GM12878 (cell line): ENCODE measurements around the gene CDC27. TPM values are rescaled to one million over a fixed set of nuclear protein-coding genes. Genes with fewer than 3 reads are reported as not detected.
A peak's percentile ranks its signal among the peaks of the same experiment; 100 is the strongest.

ENCODE experiments used
- ATAC-seq: fragments of 200-7000 bp; cut with Tn5 transposase; 3 replicates; pipeline ENCODE4 v1.9.1; 2020; ENCODE audit warnings: mild to moderate bottlenecking, moderate library complexity
- BruUV-seq: library from RNA; stranded (reverse); fragments of 400-500 nt; replicated peaks from 2 replicates; lab custom pipeline; 2021; lab: Mats Ljungman, UMichigan
- CTCF ChIA-PET: fragments of 300-600 bp; sonication (Branson Sonifier 250); formaldehyde crosslinking; extraction: SDS; loops from one replicate; lab custom pipeline; 2021; ENCODE audit warnings: inconsistent platforms; lab: Yijun Ruan, JAX
- POLR2A ChIA-PET: fragments of 350-600 bp; formaldehyde crosslinking; extraction: SDS; loops from one replicate; lab custom pipeline; 2021; ENCODE audit warnings: inconsistent platforms; lab: Charles Lee
- RAD21 ChIA-PET: fragments of 300-600 bp; sonication (Branson Sonifier 250); formaldehyde crosslinking; loops from one replicate; lab custom pipeline; 2023; ENCODE audit warnings: antibody characterized with exemption; ENCODE audit not compliant: unreplicated experiment; lab: Charles Lee
- SMC1A ChIA-PET: fragments of 300-600 bp; sonication (Branson Sonifier 250); formaldehyde crosslinking; loops from one replicate; lab custom pipeline; 2023; ENCODE audit not compliant: unreplicated experiment, uncharacterized antibody; lab: Charles Lee
- DNase-seq: peaks from one replicate; pipeline ENCODE4 v3.0.0-alpha.2; 2011; ENCODE audit warnings: low read depth, low spot score
- FAIRE-seq: peaks from 3 replicates; lab custom pipeline; 2011; peaks lifted over from hg19 to GRCh38; lab: Jason Lieb, UNC
- H2AFZ ChIP-seq: 2 replicates; pipeline ENCODE4 v1.6.0; 2011; ENCODE audit warnings: low read depth, low read length, control low read depth; ENCODE audit not compliant: control insufficient read depth
- H3K27ac ChIP-seq: 2 replicates; pipeline ENCODE4 v1.5.1; 2011; ENCODE audit warnings: control low read depth; ENCODE audit not compliant: control insufficient read depth, insufficient read depth
- H3K27me3 ChIP-seq, 2 experiments: replicated peaks in 1 of 2; 2 replicates each; pipeline versions ENCODE4 v1.6.0 to v1.6.1; 2011; ENCODE audit warnings: low read length in 1 of 2; ENCODE audit not compliant: control insufficient read depth in 2 of 2, insufficient read depth in 2 of 2
- H3K36me3 ChIP-seq, 2 experiments: 2 replicates each; pipeline ENCODE4 v1.5.1; 2011; ENCODE audit warnings: low read length in 1 of 2; ENCODE audit not compliant: control insufficient read depth in 2 of 2, insufficient read depth in 2 of 2
- H3K4me1 ChIP-seq: 2 replicates; pipeline ENCODE4 v1.6.1; 2011; ENCODE audit warnings: mild to moderate bottlenecking, low read length, moderate library complexity, mixed read lengths; ENCODE audit not compliant: control insufficient read depth, insufficient read depth
- H3K4me2 ChIP-seq: 2 replicates; pipeline ENCODE4 v1.6.0; 2011; ENCODE audit warnings: control low read depth; ENCODE audit not compliant: control insufficient read depth, insufficient read depth
- H3K4me3 ChIP-seq: fragments of 200-600 bp; sonication (generic); 2 replicates; pipeline ENCODE4 v1.5.1; 2016
- H3K79me2 ChIP-seq: 2 replicates; pipeline ENCODE4 v1.6.0; 2011; ENCODE audit warnings: low read length; ENCODE audit not compliant: control insufficient read depth, insufficient read depth
- H3K9ac ChIP-seq: 2 replicates; pipeline ENCODE4 v1.8.0; 2011; ENCODE audit warnings: low read length, control low read depth, mixed read lengths; ENCODE audit not compliant: control insufficient read depth, insufficient read depth
- H3K9me3 ChIP-seq: replicated peaks from 3 replicates; pipeline ENCODE4 v1.5.1; 2011; ENCODE audit warnings: mild to moderate bottlenecking, low read length; ENCODE audit not compliant: control insufficient read depth, insufficient read depth
- H4K20me1 ChIP-seq: 2 replicates; pipeline ENCODE4 v1.6.0; 2011; ENCODE audit not compliant: control insufficient read depth, insufficient read depth
- CBX3 ChIP-seq: fragments of 200-600 bp; sonication (generic); IDR thresholded peaks from 2 replicates; pipeline ENCODE4 v1.6.1; 2016; ENCODE audit warnings: low read depth, borderline replicate concordance
- CBX5 ChIP-seq: sonication (generic); IDR thresholded peaks from 2 replicates; pipeline ENCODE4 v1.6.1; 2016; ENCODE audit warnings: low read depth, moderate library complexity, mild to moderate bottlenecking, inconsistent platforms
- CREB1 ChIP-seq: IDR thresholded peaks from 2 replicates; pipeline ENCODE4 v1.6.1; 2012; ENCODE audit warnings: low read depth, mild to moderate bottlenecking, inconsistent platforms
- ETV6 ChIP-seq, 2 experiments: fragments of 450-650 bp in 1 of 2; IDR thresholded peaks in 1 of 2; conservative IDR thresholded peaks in 1 of 2; 2 replicates each; pipeline ENCODE4 v1.6.1; 2014; ENCODE audit warnings: antibody characterized with exemption in 1 of 2, borderline replicate concordance in 1 of 2, low read depth in 1 of 2, mild to moderate bottlenecking in 1 of 2, moderate library complexity in 1 of 2
- GATAD2B ChIP-seq: fragments of 450-650 bp; conservative IDR thresholded peaks from 2 replicates; pipeline ENCODE4 v1.6.1; 2017; ENCODE audit warnings: low read depth, mild to moderate bottlenecking, moderate library complexity
- IKZF2 ChIP-seq, 2 experiments: fragments of 450-650 bp; IDR thresholded peaks; 2 replicates each; pipeline ENCODE4 v1.6.1; 2017; ENCODE audit warnings: mild to moderate bottlenecking in 2 of 2, moderate library complexity in 2 of 2
- IRF3 ChIP-seq: fragments of 450-650 bp; IDR thresholded peaks from 2 replicates; pipeline ENCODE4 v1.6.1; 2014; ENCODE audit warnings: mild to moderate bottlenecking
- NFXL1 ChIP-seq: fragments of 450-650 bp; IDR thresholded peaks from 2 replicates; pipeline ENCODE4 v1.6.1; 2017; ENCODE audit warnings: antibody characterized with exemption, mild to moderate bottlenecking, borderline replicate concordance
- PML ChIP-seq: IDR thresholded peaks from 2 replicates; pipeline ENCODE4 v1.6.1; 2012; ENCODE audit warnings: low read length, inconsistent platforms
- POLR2AphosphoS5 ChIP-seq: IDR thresholded peaks from 2 replicates; pipeline ENCODE4 v1.6.1; 2011; ENCODE audit warnings: mild to moderate bottlenecking, low read length, inconsistent platforms
- RAD51 ChIP-seq: fragments of 450-650 bp; IDR thresholded peaks from 2 replicates; pipeline ENCODE4 v1.6.1; 2016; ENCODE audit warnings: moderate library complexity, mild to moderate bottlenecking, inconsistent platforms
- SIN3A ChIP-seq: IDR thresholded peaks from 2 replicates; pipeline ENCODE4 v1.6.1; 2012; ENCODE audit warnings: low read depth, low read length, improper control_type of control experiment
- TAF1 ChIP-seq: IDR thresholded peaks from 2 replicates; pipeline ENCODE4 v1.6.1; 2011; ENCODE audit warnings: mild to moderate bottlenecking, low read depth, low read length, borderline replicate concordance
- TCF12 ChIP-seq: IDR thresholded peaks from 2 replicates; pipeline ENCODE4 v1.6.1; 2011; ENCODE audit warnings: low read depth, mild to moderate bottlenecking, low read length
- YY1 ChIP-seq: IDR thresholded peaks from 2 replicates; pipeline ENCODE4 v1.6.1; 2011; ENCODE audit warnings: low read depth, mild to moderate bottlenecking, low read length
- ZNF274 ChIP-seq: IDR thresholded peaks from one replicate; pipeline ENCODE4 v1.8.0; 2011; ENCODE audit not compliant: insufficient read length, insufficient read depth
- WGBS: methylation state at CpG from one replicate; pipeline ENCODE4 v1.1.6; 2016; ENCODE audit warnings: low lambda C conversion rate; ENCODE audit not compliant: insufficient replicate concordance, insufficient coverage; ENCODE audit errors: missing lambda C conversion rate; 5-methylcytosine and 5-hydroxymethylcytosine counted together
- in situ Hi-C: fragments of 300-500 bp; cut with MboI; formaldehyde crosslinking; loops from 9 replicates; pipeline ENCODE4 v1.14.3; 2018; ENCODE audit warnings: mixed read lengths
- intact Hi-C: fragments of 100-400 bp; cut with micrococcal nuclease; formaldehyde crosslinking; loops from one replicate; pipeline ENCODE4 v1.14.2; 2022; ENCODE audit not compliant: unreplicated experiment
- polyA plus RNA-seq, 11 experiments: library from polyadenylated mRNA; depleted of rRNA in 4 of 11; unstranded in 6 of 11; stranded (reverse) in 5 of 11; fragments of >200 nt; fragmentation: Nextera tagmentation in 4 of 11; fragmentation: Illumina TruSeq in 1 of 11; extraction: Ambion mirVana in 4 of 11; extraction: Trizol in 1 of 11; gene quantifications; 1 replicate in 1 of 11; 2 replicates in 10 of 11; pipeline versions ENCODE4 v1.2.1 to v1.2.3, GENCODE V29; 2011 to 2016; ENCODE audit warnings: inconsistent platforms in 2 of 11, missing spikeins in 2 of 11, low read depth in 1 of 11
- total RNA-seq, 4 experiments: library from RNA; depleted of rRNA in 3 of 4; stranded (reverse); fragments of >200 nt in 3 of 4; fragmentation: Illumina TruSeq in 1 of 4; extraction: Trizol in 1 of 4; gene quantifications; 2 replicates each; pipeline versions ENCODE4 v1.2.1 to v1.2.3, GENCODE V29; 2013 to 2021

The CDC27 gene
- total and polyA plus RNA-seq, 10 of the 15 experiments (the other 5 are each of a cell fraction or from before 2014, with no cell fraction given) = 23.2 to 138 (median 97.8) TPM

DNA sequence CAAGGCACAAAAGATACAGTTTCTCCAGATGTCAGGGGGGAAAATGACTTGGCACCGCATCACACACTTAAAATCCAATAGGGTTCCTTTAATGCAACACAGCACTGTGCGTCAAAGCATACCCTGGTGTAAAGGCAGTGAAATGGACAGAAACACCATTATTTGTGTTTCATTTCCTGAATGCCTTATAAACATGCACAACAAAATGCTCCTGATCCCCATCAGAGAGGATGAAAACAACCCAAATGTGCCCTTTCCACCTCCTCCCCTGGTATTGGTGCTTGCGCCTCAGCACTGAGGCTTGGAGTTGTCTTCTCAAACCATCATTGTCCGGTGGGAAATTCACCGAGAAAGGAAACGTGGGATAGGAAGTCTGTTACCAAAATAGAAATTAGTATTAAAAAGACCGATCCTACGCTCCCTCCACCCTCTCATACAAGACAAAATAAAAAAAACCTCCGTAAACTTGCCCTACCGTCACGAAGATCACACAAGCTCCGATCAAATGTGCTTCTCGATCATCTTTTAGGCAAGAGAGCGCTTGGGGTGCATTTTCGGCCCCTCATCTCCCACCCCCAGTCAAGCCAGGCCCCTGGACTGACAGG lies 722 bp downstream of the CDC27 start:
- FAIRE-seq = no peak
- peak overlapping the region; percentile 84 for H3K4me2 ChIP-seq
- no peaks in the 10 kb centered on the region; the same call in 2 of the 3 replicates for H3K9me3 ChIP-seq
- H3K36me3 ChIP-seq = no peaks in the 10 kb centered on the region
- peaks cover 54% of the 10 kb centered on the region for H3K79me2 ChIP-seq
- BruUV-seq = TSS peak; percentile 71
- ChIA-PET CTCF (interaction anchor here (1.0 to 3.3 kb wide), 3 partner anchors 7 to 98 kb away, joined by 3 to 14 read pairs (median 6); no protein-coding TSS in a partner anchor), POLR2A (interaction anchor here (0.8 to 5.1 kb wide), 4 partner anchors 9 to 100 kb away, joined by 3 to 46 read pairs (median 18); no protein-coding TSS in a partner anchor), RAD21 (interaction anchor here (0.9 kb wide), 1 partner anchor 20 kb away, joined by 3 read pairs; no protein-coding TSS in a partner anchor), SMC1A (interaction anchor here (0.6 to 5.3 kb wide), 2 partner anchors 17 to 175 kb away, joined by 3 to 70 read pairs; partner anchors contain the start of gene MYL4)
- DNase-seq = no peak
- peak overlapping the region; percentile 96 for H3K27ac ChIP-seq
- no peak for TF ChIP-seq NFXL1
- no peak for TF ChIP-seq ZNF274
- TF ChIP-seq CBX3 = no peak
- TF ChIP-seq RAD51 = no peak
- TF ChIP-seq GATAD2B = no peak
- TF ChIP-seq TAF1 = 0 out of 2 replicates have a peak, but pooled peaks have one; percentile 26
- TF ChIP-seq CBX5 = no peak
- 0 out of 2 replicates have a peak, but pooled peaks have one; percentile 6 for TF ChIP-seq SIN3A
- TF ChIP-seq PML = peak; percentile 55; the same call in 1 of the 2 replicates
- no peak for TF ChIP-seq IRF3
- TF ChIP-seq POLR2AphosphoS5 = peak; percentile 42; the same call in 1 of the 2 replicates
- TF ChIP-seq YY1 = 0 out of 2 replicates have a peak, but pooled peaks have one; percentile 8
- peak; percentile 59; the same call in 1 of the 2 replicates for TF ChIP-seq CREB1
- no peak for TF ChIP-seq ETV6 (conservative IDR thresholded peaks at IDR 0.05 in 1 of 2, IDR thresholded peaks at IDR 0.05 in 1 of 2; ENCODE audit: borderline replicate concordance in 1 of 2, low read depth in 1 of 2)
- TF ChIP-seq TCF12 = no peak
- 0 out of 4 replicates have a peak, but pooled peaks of 1 of the 2 experiments have one; percentile 32 for TF ChIP-seq IKZF2 (IDR thresholded peaks at IDR 0.05)
- intact Hi-C loops (loop anchor here (2.0 kb wide), 1 partner anchor 16 kb away; no protein-coding TSS in a partner anchor), in situ Hi-C loops (no loop called here)
- H4K20me1 ChIP-seq = no peaks in the 10 kb centered on the region; the same call in 1 of the 2 replicates
- ATAC-seq = peak; percentile 34
- peak overlapping the region; percentile 76 for H2AFZ ChIP-seq
- peak overlapping the region; percentile 92 for H3K9ac ChIP-seq
- H3K4me3 ChIP-seq = peak overlapping the region; percentile 89
- no peaks in the 10 kb centered on the region for H3K27me3 ChIP-seq
- peaks cover 4% of the 10 kb centered on the region for H3K4me1 ChIP-seq
- WGBS = under 1% methylated on average over 15 of the region's 15 CpGs
